Cortex of kidney (tissue), 1 donor: ENCODE results near the gene SPI1.

ENCODE experiments used
- DNase-seq: peaks from one replicate; lab custom pipeline; 2025; lab: John Stamatoyannopoulos, UW

The SPI1 gene

GRCh38 chr11:47357985-47358730 is 20.2 kb downstream of the SPI1 start:
- no peak for DNase-seq

GRCh38 chr11:47356998-47357329 is 21.4 kb downstream of the SPI1 start:
- DNase-seq = no peak

GRCh38 chr11:47356129-47356997 is 22.0 kb downstream of the SPI1 start:
- no peak for DNase-seq

DNA sequence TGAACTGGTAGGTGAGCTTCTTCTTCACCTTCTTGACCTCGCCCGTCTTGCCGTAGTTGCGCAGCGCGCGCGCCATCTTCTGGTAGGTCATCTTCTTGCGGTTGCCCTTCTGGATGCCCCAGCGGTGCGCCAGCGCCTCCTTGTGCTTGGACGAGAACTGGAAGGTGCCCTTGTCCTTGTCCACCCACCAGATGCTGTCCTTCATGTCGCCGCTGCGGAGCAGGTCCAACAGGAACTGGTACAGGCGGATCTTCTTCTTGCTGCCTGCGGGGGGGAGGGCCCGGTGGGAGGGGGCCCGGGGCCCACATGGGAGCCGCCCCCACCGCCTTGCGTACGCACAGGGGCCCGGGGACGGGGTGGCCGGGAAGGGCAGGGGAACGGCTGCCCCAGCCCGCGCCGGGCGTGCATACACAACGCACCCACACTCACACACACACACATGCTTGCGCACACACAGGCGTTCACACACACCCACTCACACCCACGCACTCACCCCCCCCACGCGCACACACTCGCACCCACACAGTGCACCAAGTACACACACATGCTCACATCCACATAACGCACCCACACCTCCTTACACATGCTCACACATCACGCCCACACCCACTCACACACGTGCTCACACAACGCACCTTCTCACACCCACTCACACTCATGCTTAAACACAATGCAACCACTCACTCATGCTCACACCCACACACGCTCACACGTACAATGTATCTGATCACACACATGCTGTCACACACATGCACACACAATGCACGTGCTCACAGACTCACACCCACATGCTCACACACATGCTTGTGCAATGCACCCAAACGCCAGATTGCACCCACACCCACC is 22.8 kb downstream of the SPI1 start:
- no peak for DNase-seq

DNA sequence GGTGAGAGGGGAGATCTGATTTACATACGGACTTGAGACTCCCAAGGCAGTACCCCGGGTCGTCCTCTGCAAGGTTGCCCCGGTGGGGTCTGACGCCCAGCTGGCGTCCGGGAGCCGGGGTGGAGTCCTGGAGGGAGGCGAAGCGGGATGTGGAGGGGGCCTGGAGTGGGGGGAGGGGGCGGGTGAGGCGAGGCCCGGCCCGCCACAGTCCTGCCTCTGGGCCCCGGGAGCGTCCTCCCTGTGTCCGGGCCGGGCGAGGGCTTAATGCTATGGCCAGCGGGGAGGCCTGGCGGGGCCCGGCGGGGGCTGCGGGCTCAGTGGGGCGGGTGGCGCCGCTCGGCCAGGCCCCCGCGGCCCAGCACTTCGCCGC is 23.4 kb downstream of the SPI1 start:
- no peak for DNase-seq

GRCh38 chr11:47353978-47354774 is 24.2 kb downstream of the SPI1 start:
- no peak for DNase-seq

DNA sequence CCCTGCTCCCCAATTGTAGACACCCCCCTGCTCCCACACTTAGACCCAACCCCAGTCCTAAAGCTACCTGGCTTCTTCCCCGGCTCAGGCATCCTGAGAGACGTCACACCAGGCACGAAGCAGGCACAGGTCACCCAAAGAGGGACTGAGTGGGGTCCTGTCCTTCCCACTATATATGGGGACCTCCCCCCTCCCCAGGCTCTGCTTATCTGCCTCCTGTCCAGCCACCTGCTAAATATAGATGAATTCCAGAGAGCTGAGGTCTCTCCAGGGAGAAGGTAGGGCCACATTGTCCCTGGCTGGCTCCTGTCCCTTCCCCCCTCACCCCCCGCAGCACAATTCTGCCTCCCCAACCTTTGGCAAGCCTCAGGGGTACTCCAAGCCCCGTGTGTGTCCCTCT is 25.8 kb downstream of the SPI1 start, which contains the start of gene MYBPC3:
Gene MYBPC3 (minus strand): TSS at position 147 of the 400 bp plus-strand sequence. CDS start 55 bp downstream, at position 92.
- DNase-seq = no peak

DNA sequence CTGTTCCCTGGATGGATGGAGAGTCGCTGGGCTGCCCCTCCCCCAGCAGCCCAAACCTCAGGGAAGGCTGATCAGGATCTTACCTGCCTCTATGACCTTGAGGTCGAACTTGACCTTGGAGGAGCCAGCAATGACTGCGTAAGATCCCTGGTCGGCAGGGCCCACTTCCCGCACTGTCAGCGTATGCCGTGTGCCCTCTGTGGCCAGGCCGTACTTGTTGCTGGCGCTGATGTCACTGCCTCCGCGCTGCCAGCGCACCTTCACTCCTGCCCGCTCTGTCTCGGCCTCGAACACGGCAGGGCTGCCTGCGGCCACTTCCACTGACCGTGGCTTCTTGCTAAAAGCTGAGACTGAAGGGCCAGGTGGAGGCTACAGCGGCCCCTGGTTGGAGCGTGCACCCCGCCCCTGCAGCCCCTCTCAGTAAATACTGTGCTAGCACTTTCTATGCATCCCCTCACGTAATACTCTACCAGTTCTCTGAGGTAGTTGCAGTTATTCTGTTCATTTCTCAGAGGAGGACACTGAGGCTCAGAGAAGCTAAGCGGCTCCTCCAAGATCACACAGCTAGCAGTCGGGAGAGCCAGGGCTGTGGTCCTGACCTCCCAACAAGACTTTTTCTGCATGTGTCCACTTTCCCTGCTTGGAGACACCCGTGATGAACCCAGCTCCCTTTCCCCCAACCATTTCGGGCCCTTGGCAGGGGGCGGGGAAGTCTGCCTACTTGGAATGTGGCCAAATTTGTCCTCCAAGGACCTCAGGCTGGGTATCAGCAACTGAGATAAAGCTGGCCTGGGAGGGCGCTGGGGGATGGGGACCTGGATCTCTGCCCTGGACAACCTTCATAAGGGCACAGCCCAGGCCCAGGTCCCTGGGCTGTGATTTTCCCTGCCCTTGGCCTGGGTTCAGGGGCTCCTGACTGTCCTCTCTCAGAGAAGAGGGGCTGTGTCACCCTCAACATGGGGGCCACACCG is 26.9 kb downstream of the SPI1 start:
- no peak for DNase-seq

- no peak for DNase-seq
Observed at GRCh38 chr11:47350315-47350714, 28.0 kb downstream of the SPI1 start.

GRCh38 chr11:47349521-47350095 is 28.7 kb downstream of the SPI1 start:
- DNase-seq = no peak

- no peak for DNase-seq
Observed at GRCh38 chr11:47348859-47349258, 29.5 kb downstream of the SPI1 start.

DNA sequence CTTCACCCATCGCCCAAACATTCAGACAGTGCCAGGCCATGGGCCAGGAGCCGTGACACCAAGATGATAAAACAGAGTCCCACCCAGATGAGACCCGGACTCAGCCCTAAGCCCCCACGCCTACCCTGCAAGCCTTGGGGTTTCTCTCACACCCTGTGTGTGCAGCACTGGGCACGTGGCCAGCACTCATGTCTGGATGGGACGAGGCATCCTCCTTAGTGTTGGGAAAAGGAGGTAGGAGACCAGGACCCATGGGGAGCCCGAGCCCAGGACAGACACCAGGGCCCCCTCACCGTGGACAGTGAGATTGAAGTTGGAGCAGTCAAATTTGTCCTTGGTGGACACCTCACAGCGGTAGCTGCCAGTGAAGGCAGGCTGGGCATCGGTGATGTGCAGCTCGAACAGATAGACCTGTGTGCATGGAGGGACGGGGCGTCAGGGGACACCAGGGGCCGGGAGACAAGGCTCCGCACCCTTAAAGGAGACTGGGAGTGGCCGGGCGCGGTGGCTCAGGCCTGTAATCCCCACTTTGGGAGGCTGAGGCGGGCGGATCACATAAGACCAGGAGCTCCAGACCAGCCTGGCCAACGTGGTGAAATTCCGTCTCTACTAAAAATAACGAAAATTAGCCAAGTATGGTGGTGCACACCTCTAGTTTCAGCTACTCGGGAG is 30.1 kb downstream of the SPI1 start:
- no peak for DNase-seq

DNA sequence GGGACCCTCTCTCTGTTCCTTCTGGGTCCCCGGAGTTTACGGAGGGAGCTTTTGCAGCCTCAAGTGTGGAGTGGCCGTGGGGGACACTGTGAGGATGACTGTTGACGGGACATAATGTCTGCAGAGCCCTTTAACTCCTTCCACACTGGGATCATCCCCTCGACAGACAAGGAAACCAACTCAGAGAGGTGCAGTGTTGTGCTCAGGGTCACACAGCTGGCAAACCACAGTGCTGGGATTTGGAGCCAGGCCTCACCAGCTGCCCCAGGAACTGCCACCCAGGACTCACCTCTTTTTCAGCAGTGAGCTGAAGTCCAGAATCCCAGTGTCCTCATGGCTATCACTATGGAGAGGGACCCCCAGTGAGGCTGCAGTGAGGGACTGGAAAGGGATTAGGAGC is 31.2 kb downstream of the SPI1 start:
- no peak for DNase-seq

DNA sequence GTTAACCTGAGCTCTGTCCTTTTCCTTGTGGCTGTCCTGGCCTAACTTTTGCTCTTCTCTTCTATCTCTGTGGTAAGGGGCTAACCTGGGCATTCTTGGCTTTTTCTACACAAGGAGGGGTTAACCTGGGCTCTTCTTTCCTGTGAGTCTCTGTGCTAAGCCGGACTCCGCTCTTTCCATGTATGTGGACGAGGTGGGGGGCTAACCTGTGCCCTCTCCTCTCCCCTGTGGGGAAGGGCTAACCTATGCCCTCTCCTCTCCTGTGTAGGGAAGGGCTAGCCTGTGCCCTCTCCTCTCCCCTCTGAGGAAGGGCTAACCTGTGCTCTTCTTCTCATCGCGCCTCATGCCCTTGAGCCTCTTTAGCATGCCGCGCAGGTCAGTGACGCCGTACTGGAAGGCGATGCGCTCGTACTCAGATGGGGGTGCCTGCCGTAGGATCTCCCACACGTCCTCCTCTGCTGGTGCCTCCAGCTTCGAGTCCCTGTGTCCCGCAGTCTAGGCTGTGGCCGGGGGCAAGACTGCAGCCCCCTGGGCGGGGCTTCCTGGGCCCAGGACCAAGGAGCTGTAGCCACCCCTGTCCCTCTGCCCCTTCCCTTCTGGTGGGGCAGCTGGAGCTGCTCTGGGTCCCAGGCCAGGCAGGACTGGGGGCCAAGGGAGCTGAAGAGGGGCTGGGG is 32.3 kb downstream of the SPI1 start:
- DNase-seq = no peak

DNA sequence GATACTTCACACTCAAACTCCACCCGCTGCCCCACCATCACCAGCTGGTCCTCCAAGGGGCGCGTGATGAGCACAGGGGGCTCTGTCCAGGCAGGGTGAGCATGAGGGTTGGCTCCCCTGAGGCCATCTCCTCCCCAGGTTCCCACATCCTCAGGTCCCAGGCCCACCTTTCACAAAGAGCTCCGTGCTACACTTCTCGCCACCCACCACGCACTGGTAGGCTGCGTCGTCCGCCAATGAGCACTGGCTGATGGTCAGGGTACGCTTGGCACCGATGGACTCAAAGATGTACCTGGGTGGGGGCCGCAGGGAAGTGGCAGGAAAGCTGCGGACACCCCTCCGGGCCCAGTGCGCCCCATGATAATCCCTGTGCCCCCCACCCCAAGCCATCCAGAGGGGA is 35.5 kb downstream of the SPI1 start:
- no peak for DNase-seq

- no peak for DNase-seq
Observed at GRCh38 chr11:47342036-47342803, 36.1 kb downstream of the SPI1 start.

GRCh38 chr11:47340980-47341775 is 37.2 kb downstream of the SPI1 start:
- DNase-seq = no peak
